Astrocyte (in vitro differentiated cells and primary cell): Measurements from ENCODE around the gene GPRC5A. TPM values are rescaled to one million over a fixed set of nuclear protein-coding genes. Genes with fewer than 3 reads are reported as not detected.
A peak's percentile ranks its signal among the peaks of the same experiment; 100 is the strongest.

ENCODE experiments used
- DNase-seq: peaks from one replicate; pipeline ENCODE4 v3.0.0-alpha.2; 2010; ENCODE audit warnings: low read depth
- FAIRE-seq: peaks from 2 replicates; lab custom pipeline; 2011; peaks lifted over from hg19 to GRCh38; lab: Jason Lieb, UNC
- H2AFZ ChIP-seq: 2 replicates; pipeline ENCODE4 v1.6.0; 2012; ENCODE audit warnings: low read depth, low read length, inconsistent platforms
- H3K27ac ChIP-seq: 2 replicates; pipeline ENCODE4 v1.5.1; 2011; ENCODE audit warnings: low read depth, low read length, inconsistent platforms
- H3K27me3 ChIP-seq: 2 replicates; pipeline ENCODE4 v1.6.0; 2011; ENCODE audit warnings: low read length, inconsistent platforms; ENCODE audit not compliant: insufficient read depth
- H3K36me3 ChIP-seq: 2 replicates; pipeline ENCODE4 v1.5.1; 2011; ENCODE audit warnings: low read length, inconsistent platforms; ENCODE audit not compliant: insufficient read depth
- H3K4me1 ChIP-seq: 2 replicates; pipeline ENCODE4 v1.5.1; 2011; ENCODE audit warnings: low read length, inconsistent platforms; ENCODE audit not compliant: insufficient read depth
- H3K4me2 ChIP-seq: 2 replicates; pipeline ENCODE4 v1.6.0; 2012; ENCODE audit warnings: low read length, inconsistent platforms
- H3K4me3 ChIP-seq: 2 replicates; pipeline ENCODE4 v1.5.1; 2011; ENCODE audit warnings: low read depth, mild to moderate bottlenecking, low read length, inconsistent platforms; ENCODE audit not compliant: insufficient read depth
- H3K79me2 ChIP-seq: 2 replicates; pipeline ENCODE4 v1.6.0; 2012; ENCODE audit warnings: mild to moderate bottlenecking, low read length, inconsistent platforms; ENCODE audit not compliant: insufficient read depth
- H3K9ac ChIP-seq: 2 replicates; pipeline ENCODE4 v1.6.0; 2012; ENCODE audit warnings: mild to moderate bottlenecking, low read length, inconsistent platforms
- H3K9me3 ChIP-seq: 2 replicates; pipeline ENCODE4 v1.5.1; 2012; ENCODE audit warnings: low read depth, mild to moderate bottlenecking, low read length, inconsistent platforms; ENCODE audit not compliant: insufficient read depth
- H4K20me1 ChIP-seq: 2 replicates; pipeline ENCODE4 v1.6.0; 2012; ENCODE audit warnings: low read length, inconsistent platforms; ENCODE audit not compliant: insufficient read depth
- H3K27ac Mint-ChIP-seq: one replicate; pipeline ENCODE4 v1.8.0; 2021; ENCODE audit warnings: mild to moderate bottlenecking, mixed read lengths; ENCODE audit not compliant: unreplicated experiment
- H3K27me3 Mint-ChIP-seq: one replicate; pipeline ENCODE4 v1.8.0; 2021; ENCODE audit warnings: low read depth, mixed read lengths; ENCODE audit not compliant: unreplicated experiment
- H3K36me3 Mint-ChIP-seq: one replicate; pipeline ENCODE4 v1.8.0; 2021; ENCODE audit warnings: low read depth, mixed read lengths; ENCODE audit not compliant: unreplicated experiment
- H3K4me1 Mint-ChIP-seq: one replicate; pipeline ENCODE4 v1.8.0; 2021; ENCODE audit warnings: low read depth, mixed read lengths; ENCODE audit not compliant: unreplicated experiment
- H3K4me3 Mint-ChIP-seq: one replicate; pipeline ENCODE4 v1.8.0; 2021; ENCODE audit warnings: mild to moderate bottlenecking, moderate library complexity, mixed read lengths; ENCODE audit not compliant: unreplicated experiment
- H3K9me3 Mint-ChIP-seq: one replicate; pipeline ENCODE4 v1.8.0; 2021; ENCODE audit warnings: mild to moderate bottlenecking, mixed read lengths; ENCODE audit not compliant: unreplicated experiment
- CTCF ChIP-seq: IDR thresholded peaks from 2 replicates; pipeline ENCODE4 v1.5.1; 2011; ENCODE audit warnings: low read depth, mild to moderate bottlenecking, inconsistent platforms, low read length, moderate library complexity; ENCODE audit not compliant: insufficient read depth
- EZH2 ChIP-seq: IDR thresholded peaks from 2 replicates; pipeline ENCODE4 v1.6.1; 2012; ENCODE audit warnings: mild to moderate bottlenecking, low read length, inconsistent platforms; ENCODE audit not compliant: insufficient read depth
- total RNA-seq: library from RNA; stranded (reverse); gene quantifications from 2 replicates; pipeline ENCODE4 v1.2.1, GENCODE V29; 2021

The GPRC5A gene
- total RNA-seq, 1 donor from 2014 or later = 12.5 TPM

GRCh38 chr12:12901158-12901791, 9.9 kb downstream of the GPRC5A start:
- H3K4me3 Mint-ChIP-seq = no peak overlapping the region
- peaks cover 40% of the 10 kb centered on the region for H3K4me1 ChIP-seq
- peak; percentile 97 for DNase-seq

GRCh38 chr12:12902036-12902435, 10.7 kb downstream of the GPRC5A start:
- H3K27me3 ChIP-seq = no peaks in the 10 kb centered on the region
- no peak for TF ChIP-seq EZH2
- TF ChIP-seq CTCF = no peak
- no peaks in the 10 kb centered on the region for H3K79me2 ChIP-seq
- H3K36me3 Mint-ChIP-seq = peaks cover 2% of the 10 kb centered on the region
- no peaks in the 10 kb centered on the region for H3K36me3 ChIP-seq
- no peaks in the 10 kb centered on the region for H3K27me3 Mint-ChIP-seq
- H3K27ac Mint-ChIP-seq = peak overlapping the region; percentile 85
- no peak overlapping the region for H2AFZ ChIP-seq
- peak overlapping the region; percentile 78 for H3K9ac ChIP-seq
- H3K4me3 ChIP-seq = peak overlapping the region; percentile 9
- H3K27ac ChIP-seq = peak overlapping the region; percentile 85
- no peak for FAIRE-seq
- H3K4me3 Mint-ChIP-seq = peak overlapping the region; percentile 60
- peaks cover 28% of the 10 kb centered on the region for H3K4me1 Mint-ChIP-seq
- no peaks in the 10 kb centered on the region for H3K9me3 Mint-ChIP-seq
- peaks cover 35% of the 10 kb centered on the region for H3K4me1 ChIP-seq
- H4K20me1 ChIP-seq = no peaks in the 10 kb centered on the region
- peak; percentile 70 for DNase-seq
- H3K4me2 ChIP-seq = peak overlapping the region; percentile 75
- H3K9me3 ChIP-seq = no peaks in the 10 kb centered on the region

More at GRCh38 chr12:12901158-12901791, 9.9 kb downstream of the GPRC5A start:
- peaks cover 28% of the 10 kb centered on the region for H3K4me1 Mint-ChIP-seq
- peak overlapping the region; percentile 78 for H3K9ac ChIP-seq
- no peaks in the 10 kb centered on the region for H3K27me3 ChIP-seq
- no peaks in the 10 kb centered on the region for H3K27me3 Mint-ChIP-seq
- peaks cover 2% of the 10 kb centered on the region for H3K36me3 Mint-ChIP-seq
- no peaks in the 10 kb centered on the region for H3K9me3 Mint-ChIP-seq
- peak overlapping the region; percentile 85 for H3K27ac ChIP-seq
- no peaks in the 10 kb centered on the region for H3K36me3 ChIP-seq
- H3K4me3 ChIP-seq = peak overlapping the region; percentile 9
- H3K4me2 ChIP-seq = peak overlapping the region; percentile 75
- TF ChIP-seq EZH2 (no peak), CTCF (no peak)
- no peaks in the 10 kb centered on the region for H4K20me1 ChIP-seq
- no peak overlapping the region for H2AFZ ChIP-seq
- H3K9me3 ChIP-seq = no peaks in the 10 kb centered on the region
- peak overlapping the region; percentile 85 for H3K27ac Mint-ChIP-seq
- H3K79me2 ChIP-seq = no peaks in the 10 kb centered on the region
- FAIRE-seq = peak; percentile 82
